HG02885 (cell line): Measurements from ENCODE around the gene POLRMT.

Experiments used
- ATAC-seq: cut with Tn5 transposase; IDR thresholded peaks from one replicate; pipeline ENCODE4 v1.9.1; 2021; ENCODE audit warnings: mild to moderate bottlenecking; ENCODE audit not compliant: unreplicated experiment, poor library complexity

The POLRMT gene

GRCh38 chr19:570251-570686 lies 63.1 kb downstream of the POLRMT start:
- ATAC-seq = no peak

GRCh38 chr19:567296-567900 lies 65.9 kb downstream of the POLRMT start:
- ATAC-seq = no peak
